HG02840 (cell line): ENCODE data around the gene AAMDC.
"Not testable (repeated sequence)": the region's sequence is repeated elsewhere in the genome, so short reads cannot be mapped to it uniquely, and the experiment has no call there.

Experiments
- ATAC-seq: cut with Tn5 transposase; IDR thresholded peaks from one replicate; pipeline ENCODE4 v1.9.1; 2021; ENCODE audit warnings: mild to moderate bottlenecking, moderate library complexity, moderate number of reproducible peaks; ENCODE audit not compliant: unreplicated experiment, low FRiP score

The AAMDC gene

DNA sequence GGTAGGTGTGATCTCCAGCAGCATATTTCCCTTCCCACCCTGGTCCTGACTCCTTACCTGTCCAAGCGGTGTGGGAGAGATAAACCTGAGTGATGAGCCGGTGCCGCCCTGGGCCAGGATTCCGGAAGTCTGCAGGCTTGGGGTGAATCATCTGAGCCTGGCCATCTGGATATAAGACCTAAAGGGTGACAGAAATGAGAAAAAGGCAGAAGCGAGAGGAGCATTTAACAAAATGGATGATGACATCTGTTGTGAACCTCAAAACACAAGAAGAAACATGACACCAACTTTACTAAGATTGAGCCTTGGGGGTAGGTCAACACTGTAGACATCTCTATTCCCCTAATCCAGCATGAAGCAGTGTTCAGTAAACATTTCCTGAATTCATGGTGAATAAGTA, 62.8 kb downstream of the AAMDC start:
- ATAC-seq, result no peak

- ATAC-seq, result no peak
Observed at GRCh38 chr11:77884186-77884828, 63.4 kb downstream of the AAMDC start.

DNA sequence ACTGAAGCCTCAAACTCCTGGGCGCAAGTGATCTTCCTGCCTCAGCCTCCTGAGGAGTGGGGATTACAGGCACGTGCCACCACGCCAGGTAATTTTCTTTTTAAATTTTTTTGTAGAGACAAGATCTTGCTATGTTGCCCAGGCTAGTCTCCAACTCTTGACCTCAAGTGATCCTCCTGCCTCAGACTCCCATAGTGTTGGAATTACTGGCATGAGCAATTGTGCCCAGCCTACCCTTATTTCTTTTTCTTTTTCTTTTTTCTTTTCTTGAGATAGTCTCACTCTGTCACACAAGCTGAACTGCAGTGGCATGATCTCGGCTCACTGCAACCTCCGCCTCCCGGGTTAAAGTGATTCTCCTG, 63.9 kb downstream of the AAMDC start:
- ATAC-seq, result no peak

- no peak for ATAC-seq
Observed at GRCh38 chr11:77886401-77886800, 65.5 kb downstream of the AAMDC start.

DNA sequence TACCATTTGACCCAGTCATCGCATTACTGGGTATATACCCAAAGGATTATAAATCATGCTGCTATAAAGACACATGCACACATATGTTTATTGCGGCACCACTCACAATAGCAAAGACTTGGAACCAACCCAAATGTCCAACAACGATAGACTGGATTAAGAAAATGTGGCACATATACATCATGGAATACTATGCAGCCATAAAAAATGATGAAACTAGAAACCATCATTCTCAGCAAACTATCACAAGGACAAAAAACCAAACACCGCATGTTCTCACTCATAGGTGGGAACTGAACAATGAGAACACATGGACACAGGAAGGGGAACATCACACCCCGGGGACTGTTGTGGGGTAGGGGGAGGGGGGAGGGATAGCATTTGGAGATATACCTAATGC, 68.1 kb downstream of the AAMDC start:
- not testable (repeated sequence) for ATAC-seq

DNA sequence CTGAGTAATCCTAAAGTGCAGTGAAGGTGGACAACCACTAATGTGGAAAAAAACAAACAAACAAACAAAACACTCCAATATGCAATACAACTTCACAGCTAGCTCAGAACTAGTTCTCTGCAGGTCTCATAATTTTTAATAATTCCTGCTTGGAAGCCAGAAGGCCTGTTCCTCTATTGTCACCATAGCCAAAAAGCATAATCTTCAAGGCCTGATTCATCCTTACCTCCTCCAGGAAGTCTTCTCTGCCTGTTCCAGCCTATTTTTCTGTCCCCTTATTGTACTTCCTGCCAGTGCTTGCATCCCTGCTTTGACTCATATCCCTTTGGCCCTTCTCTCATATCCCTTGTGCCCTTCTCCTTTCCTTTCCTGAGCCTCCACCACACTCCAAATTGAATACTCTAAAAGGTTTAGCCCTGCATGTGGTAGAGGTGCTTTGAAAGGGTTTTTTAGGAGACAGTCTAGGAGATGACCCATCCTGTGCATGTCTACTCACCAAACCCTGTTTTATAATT, 69.2 kb downstream of the AAMDC start:
- ATAC-seq, result not testable (repeated sequence)

GRCh38 chr11:77890619-77891056, 69.7 kb downstream of the AAMDC start:
- not testable (repeated sequence) for ATAC-seq

DNA sequence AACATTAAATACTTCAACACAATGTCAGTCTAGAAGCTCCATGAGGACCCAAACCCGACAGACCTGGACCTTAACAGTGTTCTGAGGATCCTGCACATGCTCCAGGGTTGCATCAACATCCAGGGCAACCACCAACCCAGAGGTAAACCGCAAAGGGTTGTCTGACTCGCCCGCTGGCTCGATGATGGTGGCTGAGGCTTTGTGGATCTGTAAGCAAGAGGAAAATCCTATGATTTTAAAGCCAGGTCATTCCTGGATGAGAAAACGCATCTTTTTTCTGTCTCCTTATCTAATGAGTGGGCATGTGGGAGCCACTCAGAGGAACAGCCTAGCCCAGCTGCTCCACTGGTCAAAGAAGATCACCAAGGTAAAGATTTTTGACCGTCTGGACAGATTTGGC, 70.3 kb downstream of the AAMDC start:
- ATAC-seq, result not testable (repeated sequence)

DNA sequence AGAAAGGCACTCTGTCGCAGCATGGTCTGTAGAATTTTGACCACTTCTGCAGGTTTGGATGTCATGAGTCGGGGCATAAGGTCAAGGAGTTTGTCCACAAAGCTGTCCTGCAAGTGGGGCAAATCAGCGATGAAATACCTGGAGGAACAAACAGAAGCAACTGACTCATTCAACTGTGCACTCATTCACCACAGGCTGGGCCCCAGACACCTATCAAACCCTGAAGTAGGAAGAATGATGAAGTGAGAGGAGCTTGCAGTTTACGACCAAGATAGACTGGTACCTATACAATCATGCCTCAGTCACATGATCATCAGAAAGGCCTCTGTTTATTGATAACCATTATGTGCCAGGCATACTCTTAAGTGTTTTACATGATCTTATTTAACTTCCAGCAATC, 70.8 kb downstream of the AAMDC start:
- ATAC-seq, result not testable (repeated sequence)

GRCh38 chr11:77894949-77895348, 74.0 kb downstream of the AAMDC start:
- ATAC-seq, result not testable (repeated sequence)

DNA sequence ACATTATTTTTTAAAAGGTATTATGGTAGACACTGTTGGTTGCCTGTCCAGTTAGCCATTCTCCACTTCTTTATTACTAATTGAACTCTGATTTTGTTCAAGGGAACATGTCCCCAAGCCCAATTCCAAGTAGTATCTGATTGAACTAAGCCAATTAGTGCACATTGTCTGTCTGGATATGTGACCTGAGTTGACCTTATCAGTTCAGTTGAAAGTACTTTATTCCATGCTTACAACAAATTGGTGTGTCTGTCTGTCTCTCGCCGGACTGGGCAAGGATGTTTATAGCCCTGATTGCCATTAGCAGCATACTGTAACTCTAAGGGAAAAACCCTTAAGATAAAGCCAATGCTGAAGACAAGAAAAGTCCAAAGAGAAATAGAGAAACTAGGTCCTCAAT, 87.9 kb downstream of the AAMDC start:
- no peak for ATAC-seq

DNA sequence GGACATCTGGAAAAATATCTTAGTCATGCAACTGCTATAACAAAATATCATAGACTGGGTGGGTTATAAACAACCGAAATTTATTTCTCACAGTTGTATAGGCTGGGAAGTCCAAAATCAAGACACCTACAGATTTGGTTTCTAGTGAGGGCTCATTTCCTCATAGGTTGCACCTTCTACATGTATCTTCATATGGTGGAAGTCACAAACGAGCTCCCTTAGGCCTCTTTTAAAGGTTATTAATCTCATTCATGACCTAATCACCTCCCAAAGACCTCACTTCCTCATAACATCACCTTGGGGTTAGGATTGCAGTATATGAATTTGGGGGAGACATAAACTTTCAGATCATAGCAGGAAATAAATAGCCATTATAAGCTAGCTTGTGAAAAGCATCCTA, 88.3 kb downstream of the AAMDC start:
- ATAC-seq, result no peak

- ATAC-seq, result not testable (repeated sequence)
Observed at GRCh38 chr11:77910828-77911227, 89.9 kb downstream of the AAMDC start.

DNA sequence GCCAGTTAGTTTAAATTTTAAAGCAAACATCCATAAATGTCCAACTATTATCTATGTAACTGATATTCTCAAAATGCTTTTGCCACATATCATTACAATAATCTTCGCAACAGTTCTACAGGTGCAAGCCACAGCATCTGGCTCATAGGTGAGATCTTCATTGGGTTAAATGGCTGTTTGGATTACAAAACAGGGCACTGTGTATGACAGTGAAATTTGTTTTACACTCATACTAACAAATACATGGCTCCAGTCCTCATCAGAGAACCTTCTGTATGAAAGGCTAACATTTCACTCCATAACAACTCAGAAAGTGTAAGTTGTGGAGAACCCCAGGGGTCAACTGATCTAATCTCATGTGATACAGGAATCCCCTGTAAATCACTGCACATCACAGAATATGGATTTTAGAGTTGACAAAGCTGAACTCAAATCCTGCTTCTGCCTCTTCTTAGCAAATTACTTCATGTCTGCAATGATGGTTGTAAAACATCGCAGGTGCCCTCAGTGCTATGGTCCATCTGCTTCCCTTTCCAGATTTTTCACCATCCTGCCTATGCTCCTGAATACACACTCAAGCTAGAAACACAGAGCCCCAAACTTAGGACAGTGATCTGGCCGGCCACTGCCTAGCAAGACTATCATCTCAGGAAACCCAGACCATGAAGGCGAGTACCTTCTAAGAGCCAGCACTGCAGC, 92.8 kb downstream of the AAMDC start:
- not testable (repeated sequence) for ATAC-seq

DNA sequence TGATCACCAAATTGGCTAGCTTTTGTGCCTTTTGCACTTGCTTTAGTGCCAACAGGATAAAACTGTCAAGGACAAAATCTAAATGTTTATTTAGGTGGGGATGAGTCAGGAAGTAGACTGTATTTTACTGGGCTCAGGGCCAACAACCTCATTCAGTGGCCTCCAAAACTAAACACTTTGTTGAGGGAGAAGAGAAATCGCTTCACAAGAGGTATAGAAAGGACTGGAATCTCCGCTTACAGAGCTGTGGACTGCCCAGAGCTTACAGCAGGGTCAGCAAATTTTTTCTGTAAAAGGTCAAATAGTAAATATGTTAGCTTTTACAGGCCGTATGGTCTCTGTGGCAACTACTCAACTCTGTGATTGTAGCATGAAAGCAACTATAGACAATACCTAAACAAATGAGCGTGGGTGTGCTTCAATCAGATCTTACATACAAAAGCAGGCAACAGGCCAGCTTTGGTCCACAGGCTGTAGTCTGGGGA, 93.4 kb downstream of the AAMDC start:
- not testable (repeated sequence) for ATAC-seq

DNA sequence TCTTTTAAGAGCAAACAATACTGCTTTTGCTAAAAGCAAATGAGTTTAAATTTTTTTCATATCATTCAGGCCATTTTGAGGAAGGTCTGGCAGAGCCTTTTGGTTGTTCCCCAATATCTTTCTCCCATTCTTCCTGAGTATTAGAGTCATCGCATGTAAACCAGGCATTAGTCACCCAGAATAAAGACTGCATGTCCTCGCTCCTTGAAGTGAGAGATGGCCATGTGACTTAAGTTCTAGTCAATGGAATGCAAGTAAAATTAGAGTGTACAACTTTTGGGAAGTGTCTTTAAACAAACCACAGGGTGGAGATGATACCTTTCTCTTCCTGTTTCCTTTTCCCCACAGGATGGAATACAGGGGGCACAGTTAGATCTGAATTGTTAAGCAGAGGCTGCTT, 96.8 kb downstream of the AAMDC start:
- ATAC-seq, result not testable (repeated sequence)
